Measurements from ENCODE around the gene CXCL11.

Gene CXCL11

DNA sequence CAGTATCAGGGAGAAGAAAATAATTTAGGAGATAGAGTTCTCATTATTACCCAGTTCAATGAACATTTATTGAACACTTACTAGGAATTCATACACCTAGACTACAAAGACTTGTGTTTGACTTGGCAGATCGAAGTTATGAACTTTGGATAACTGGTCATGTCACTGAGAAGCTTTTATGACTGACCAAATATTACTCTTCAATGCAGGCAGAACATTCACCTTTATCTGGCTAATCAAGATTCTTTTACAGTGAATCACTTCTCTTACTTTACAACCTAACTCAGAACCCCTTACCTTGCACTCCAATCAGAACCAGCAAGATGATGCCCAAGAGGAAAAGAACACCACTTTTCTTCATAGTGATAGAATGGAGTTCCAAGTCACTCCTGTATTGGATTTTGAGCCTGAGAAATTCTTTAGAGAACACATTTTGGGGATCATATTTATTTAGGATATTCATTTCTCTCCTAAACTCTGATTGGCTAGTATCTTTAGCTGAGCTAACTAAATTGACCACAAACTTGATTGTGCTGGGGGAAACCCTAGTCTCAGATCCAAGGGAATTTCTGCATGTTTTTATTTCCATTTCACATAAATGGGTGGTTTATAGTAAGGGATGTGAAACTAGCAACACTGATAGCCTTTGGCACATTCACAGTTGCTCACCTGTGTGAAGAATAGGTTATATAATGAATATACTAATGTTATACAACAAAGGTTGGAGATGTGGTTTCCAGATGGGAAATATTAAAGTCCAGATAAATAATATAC lies 28.6 kb downstream of the CXCL11 start, which contains the start of gene CXCL9:
CXCL9 (minus strand) TSS at position 421 of the 774 bp plus-strand sequence; CDS start at position 361, 60 bp downstream.
- no peak for TF ChIP-seq EZH2phosphoT487 (IDR thresholded peaks at IDR 0.05; ENCODE audit: borderline replicate concordance)
- no peak within 1 kb of the TSS for H2AFZ ChIP-seq (ENCODE audit: low read length)
- H3K79me2 ChIP-seq (ENCODE audit: insufficient read depth, low read length) = no peaks in the 10 kb centered on the region
- no peak within 1 kb of the TSS for H3K4me3 ChIP-seq (ENCODE audit: low read length, poor library complexity, severe bottlenecking)
- H3K4me2 ChIP-seq (ENCODE audit: low read depth, low read length, poor library complexity, severe bottlenecking) = no peak within 1 kb of the TSS
- no peaks in the 10 kb centered on the region for H3K27me3 ChIP-seq (ENCODE audit: insufficient read depth, low read length, poor library complexity, severe bottlenecking)
- no peaks in the 10 kb centered on the region for H4K20me1 ChIP-seq (ENCODE audit: insufficient read depth, low read length, poor library complexity, severe bottlenecking)
- H3K4me1 ChIP-seq (ENCODE audit: insufficient read depth, low read length, poor library complexity, severe bottlenecking) = no peaks in the 10 kb centered on the region
- no peaks in the 10 kb centered on the region for H3K9me2 ChIP-seq (replicated peaks; ENCODE audit: low read depth, low read length)
- H3K36me3 ChIP-seq (ENCODE audit: insufficient read depth, low read length) = no peaks in the 10 kb centered on the region
- H3K9me3 ChIP-seq (ENCODE audit: insufficient read depth, low read depth, low read length) = no peaks in the 10 kb centered on the region
- no peak within 1 kb of the TSS for H3K9ac ChIP-seq (ENCODE audit: low read depth, low read length, poor library complexity, severe bottlenecking)
- no peaks in the 10 kb centered on the region for H3F3A ChIP-seq (ENCODE audit: low read depth)

DNA sequence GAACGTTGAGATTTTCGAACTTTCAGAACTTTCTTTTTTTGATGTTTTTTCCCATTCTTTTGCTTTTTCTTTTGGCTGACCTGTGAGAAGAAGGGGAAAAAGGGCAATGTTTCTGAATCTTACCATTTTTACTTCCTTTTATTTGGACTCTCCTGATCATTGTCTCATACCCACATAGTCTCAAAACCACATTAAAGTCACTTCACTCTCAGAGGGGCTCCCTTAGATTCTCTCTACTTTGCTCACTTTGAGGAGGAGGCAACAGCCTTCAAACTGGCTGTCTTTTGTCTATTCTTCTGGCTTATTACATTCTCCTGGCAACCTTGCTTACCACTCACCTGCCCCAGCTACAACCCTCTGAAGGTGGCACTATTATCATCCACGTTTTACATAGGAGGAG lies 32.2 kb downstream of the CXCL11 start:
- no peaks in the 10 kb centered on the region for H3F3A ChIP-seq (ENCODE audit: low read depth)
- no peaks in the 10 kb centered on the region for H3K36me3 ChIP-seq (ENCODE audit: insufficient read depth, low read length)
- H3K4me2 ChIP-seq (ENCODE audit: low read depth, low read length, poor library complexity, severe bottlenecking) = no peak overlapping the region
- no peaks in the 10 kb centered on the region for H3K9me2 ChIP-seq (replicated peaks; ENCODE audit: low read depth, low read length)
- H3K4me1 ChIP-seq (ENCODE audit: insufficient read depth, low read length, poor library complexity, severe bottlenecking) = no peaks in the 10 kb centered on the region
- no peak overlapping the region for H2AFZ ChIP-seq (ENCODE audit: low read length)
- TF ChIP-seq CTCF (conservative IDR thresholded peaks at IDR 0.05; ENCODE audit: low read length) (no peak), EZH2phosphoT487 (IDR thresholded peaks at IDR 0.05; ENCODE audit: borderline replicate concordance) (no peak)
- no peaks in the 10 kb centered on the region for H4K20me1 ChIP-seq (ENCODE audit: insufficient read depth, low read length, poor library complexity, severe bottlenecking)
- no peaks in the 10 kb centered on the region for H3K27me3 ChIP-seq (ENCODE audit: insufficient read depth, low read length, poor library complexity, severe bottlenecking)
- no peak overlapping the region for H3K9ac ChIP-seq (ENCODE audit: low read depth, low read length, poor library complexity, severe bottlenecking)
- no peak overlapping the region for H3K4me3 ChIP-seq (ENCODE audit: low read length, poor library complexity, severe bottlenecking)
- no peaks in the 10 kb centered on the region for H3K79me2 ChIP-seq (ENCODE audit: insufficient read depth, low read length)
- H3K9me3 ChIP-seq (ENCODE audit: insufficient read depth, low read depth, low read length) = no peaks in the 10 kb centered on the region

- H3K4me1 ChIP-seq (ENCODE audit: insufficient read depth, low read length, poor library complexity, severe bottlenecking) = no peaks in the 10 kb centered on the region
- H3K9me2 ChIP-seq (replicated peaks; ENCODE audit: low read depth, low read length) = no peaks in the 10 kb centered on the region
- no peak overlapping the region for H3K4me2 ChIP-seq (ENCODE audit: low read depth, low read length, poor library complexity, severe bottlenecking)
- no peaks in the 10 kb centered on the region for H4K20me1 ChIP-seq (ENCODE audit: insufficient read depth, low read length, poor library complexity, severe bottlenecking)
- no peak overlapping the region for H3K4me3 ChIP-seq (ENCODE audit: low read length, poor library complexity, severe bottlenecking)
- no peak overlapping the region for H2AFZ ChIP-seq (ENCODE audit: low read length)
- H3K9me3 ChIP-seq (ENCODE audit: insufficient read depth, low read depth, low read length) = no peaks in the 10 kb centered on the region
- no peak for TF ChIP-seq CTCF (conservative IDR thresholded peaks at IDR 0.05; ENCODE audit: low read length)
- TF ChIP-seq EZH2phosphoT487 (IDR thresholded peaks at IDR 0.05; ENCODE audit: borderline replicate concordance) = no peak
- H3K27me3 ChIP-seq (ENCODE audit: insufficient read depth, low read length, poor library complexity, severe bottlenecking) = no peaks in the 10 kb centered on the region
- H3K79me2 ChIP-seq (ENCODE audit: insufficient read depth, low read length) = no peaks in the 10 kb centered on the region
- H3F3A ChIP-seq (ENCODE audit: low read depth) = no peaks in the 10 kb centered on the region
- no peaks in the 10 kb centered on the region for H3K36me3 ChIP-seq (ENCODE audit: insufficient read depth, low read length)
- no peak overlapping the region for H3K9ac ChIP-seq (ENCODE audit: low read depth, low read length, poor library complexity, severe bottlenecking)
These were observed 32.8 kb downstream of the CXCL11 start for GRCh38 chr4:76003035-76003434.

DNA sequence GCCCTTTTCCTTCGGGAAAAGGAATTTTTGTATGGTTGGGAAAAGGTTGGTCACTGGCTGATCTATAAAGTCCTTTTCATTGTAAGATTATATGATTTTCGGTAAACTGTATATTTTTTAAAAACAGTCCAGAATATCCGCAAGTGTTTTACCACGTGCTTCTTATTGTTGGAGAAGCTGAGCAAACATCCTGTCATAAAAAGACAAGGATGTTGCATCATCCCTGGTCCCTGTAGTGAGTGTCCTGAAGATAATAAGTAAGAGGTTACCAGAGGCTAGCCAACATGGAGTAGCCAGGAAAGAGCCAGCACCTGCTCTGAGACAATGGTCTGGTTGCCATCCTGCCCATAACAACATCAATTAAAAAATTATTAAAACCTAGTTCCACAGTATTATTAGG lies 33.7 kb downstream of the CXCL11 start:
- no peaks in the 10 kb centered on the region for H3K27me3 ChIP-seq (ENCODE audit: insufficient read depth, low read length, poor library complexity, severe bottlenecking)
- H3K4me2 ChIP-seq (ENCODE audit: low read depth, low read length, poor library complexity, severe bottlenecking) = no peak overlapping the region
- no peak overlapping the region for H3K4me3 ChIP-seq (ENCODE audit: low read length, poor library complexity, severe bottlenecking)
- no peaks in the 10 kb centered on the region for H3K36me3 ChIP-seq (ENCODE audit: insufficient read depth, low read length)
- no peak overlapping the region for H3K9ac ChIP-seq (ENCODE audit: low read depth, low read length, poor library complexity, severe bottlenecking)
- TF ChIP-seq EZH2phosphoT487 (IDR thresholded peaks at IDR 0.05; ENCODE audit: borderline replicate concordance) = no peak
- no peak for TF ChIP-seq CTCF (conservative IDR thresholded peaks at IDR 0.05; ENCODE audit: low read length)
- H3K9me3 ChIP-seq (ENCODE audit: insufficient read depth, low read depth, low read length) = no peaks in the 10 kb centered on the region
- no peaks in the 10 kb centered on the region for H3F3A ChIP-seq (ENCODE audit: low read depth)
- no peaks in the 10 kb centered on the region for H3K79me2 ChIP-seq (ENCODE audit: insufficient read depth, low read length)
- no peaks in the 10 kb centered on the region for H3K4me1 ChIP-seq (ENCODE audit: insufficient read depth, low read length, poor library complexity, severe bottlenecking)
- H3K9me2 ChIP-seq (replicated peaks; ENCODE audit: low read depth, low read length) = no peaks in the 10 kb centered on the region
- no peaks in the 10 kb centered on the region for H4K20me1 ChIP-seq (ENCODE audit: insufficient read depth, low read length, poor library complexity, severe bottlenecking)
- H2AFZ ChIP-seq (ENCODE audit: low read length) = no peak overlapping the region

All from Loucy (cell line).